NCI-H226 (cell line): Measurements from ENCODE around the gene ATP5PD.
"Not testable (repeated sequence)": the region's sequence is repeated elsewhere in the genome, so short reads cannot be mapped to it uniquely, and the experiment has no call there.

Experiments
- DNase-seq: peaks from one replicate; pipeline ENCODE4 v3.0.0-alpha.2; 2015

The ATP5PD gene

GRCh38 chr17:75077072-75077495 is 30.3 kb upstream of the ATP5PD start:
- DNase-seq = no peak

GRCh38 chr17:75075597-75076336 is 29.0 kb upstream of the ATP5PD start:
- no peak for DNase-seq

DNA sequence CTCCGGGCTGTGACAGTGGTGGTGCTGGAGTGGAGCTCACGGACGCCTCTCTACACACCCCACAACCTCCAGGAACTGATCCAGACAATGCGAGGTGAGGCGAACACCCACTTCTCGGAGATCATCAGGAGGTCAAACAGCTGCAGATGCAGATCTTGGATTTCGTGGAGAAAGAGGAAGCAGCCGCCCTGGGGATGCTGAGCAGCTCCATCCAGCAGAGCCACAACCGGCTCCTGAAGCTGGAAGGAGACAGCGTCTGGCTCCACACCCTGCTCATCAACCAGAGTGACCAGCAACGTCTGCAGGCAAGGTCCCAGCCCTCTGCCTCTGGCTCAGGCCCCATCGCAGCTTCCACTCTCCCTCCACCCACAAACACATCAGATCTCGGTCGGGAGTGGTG is 27.8 kb upstream of the ATP5PD start:
- DNase-seq = no peak

- no peak for DNase-seq
Measured at GRCh38 chr17:75073618-75074047, 26.9 kb upstream of the ATP5PD start.

GRCh38 chr17:75072909-75073308 is 26.1 kb upstream of the ATP5PD start:
- not testable (repeated sequence) for DNase-seq

- not testable (repeated sequence) for DNase-seq
Measured at GRCh38 chr17:75071478-75072271, 24.9 kb upstream of the ATP5PD start.

GRCh38 chr17:75069783-75070182 is 23.0 kb upstream of the ATP5PD start:
- DNase-seq = no peak

DNA sequence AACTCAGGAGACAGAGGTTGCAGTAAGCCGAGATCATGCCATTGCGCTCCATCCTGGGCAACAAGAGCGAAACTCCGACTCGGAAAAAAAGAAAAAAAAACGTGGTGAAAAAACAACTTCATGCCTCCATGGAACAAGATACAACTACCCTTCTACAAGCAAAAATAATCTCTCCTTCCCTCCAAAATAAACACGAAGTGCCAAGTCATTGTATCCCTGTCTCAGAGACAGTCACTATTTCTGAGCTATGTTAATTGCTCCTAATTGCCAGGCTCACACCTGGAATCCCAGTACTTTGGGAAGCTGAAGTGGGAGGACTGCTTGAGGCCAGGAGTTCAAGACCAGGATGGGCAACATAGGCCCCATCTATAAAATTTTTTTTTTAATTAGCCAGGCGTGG is 22.0 kb upstream of the ATP5PD start:
- DNase-seq = no peak

DNA sequence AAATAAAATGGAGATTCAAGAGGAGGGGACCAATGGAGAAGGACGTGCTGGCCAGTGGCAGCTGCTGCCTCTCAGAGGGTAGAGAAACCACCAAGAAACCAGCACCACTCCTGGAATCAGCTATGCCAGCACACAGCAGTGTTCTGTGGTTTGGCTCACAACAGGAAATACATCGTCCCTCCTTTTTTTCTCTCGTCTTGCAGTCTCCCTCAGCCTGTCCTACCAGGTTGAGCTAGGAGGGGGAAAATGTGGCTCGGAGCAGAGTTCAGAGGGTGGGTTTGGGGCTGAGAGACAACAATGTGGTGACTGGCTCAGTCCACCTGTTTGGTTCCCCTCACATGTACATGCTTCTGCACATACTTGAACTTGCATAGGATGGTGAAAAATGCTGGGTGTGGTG is 21.1 kb upstream of the ATP5PD start:
- no peak for DNase-seq

DNA sequence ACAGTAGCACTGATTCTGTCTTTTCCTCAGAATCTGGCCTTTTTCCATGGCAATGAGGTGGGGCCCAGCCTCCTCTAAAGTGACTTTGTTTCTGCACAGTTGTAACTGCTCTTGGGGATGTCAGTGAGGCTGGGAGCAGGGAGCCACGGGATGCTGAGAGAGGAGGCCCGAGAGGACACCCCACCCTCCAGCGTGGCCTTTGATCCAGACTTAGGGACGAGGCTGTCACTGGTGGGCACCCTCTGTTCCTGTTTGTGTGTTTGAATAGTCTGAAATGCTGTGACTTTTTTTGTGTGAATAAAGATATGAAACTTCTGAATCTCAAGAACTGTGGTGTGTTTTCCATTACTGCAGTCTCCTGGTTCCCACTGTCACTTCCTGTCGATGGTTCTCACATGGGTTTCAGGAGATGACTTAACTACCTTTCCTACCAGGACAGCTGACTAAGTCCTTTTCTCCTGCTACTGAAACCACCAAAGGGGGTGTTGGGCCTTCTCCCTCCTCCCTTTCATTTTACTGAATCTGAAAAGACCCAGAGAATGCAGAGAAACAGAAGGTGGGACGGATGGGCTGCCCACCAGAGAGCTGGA is 18.9 kb upstream of the ATP5PD start:
- no peak for DNase-seq

- no peak for DNase-seq
Measured at GRCh38 chr17:75064867-75065561, 18.2 kb upstream of the ATP5PD start.

DNA sequence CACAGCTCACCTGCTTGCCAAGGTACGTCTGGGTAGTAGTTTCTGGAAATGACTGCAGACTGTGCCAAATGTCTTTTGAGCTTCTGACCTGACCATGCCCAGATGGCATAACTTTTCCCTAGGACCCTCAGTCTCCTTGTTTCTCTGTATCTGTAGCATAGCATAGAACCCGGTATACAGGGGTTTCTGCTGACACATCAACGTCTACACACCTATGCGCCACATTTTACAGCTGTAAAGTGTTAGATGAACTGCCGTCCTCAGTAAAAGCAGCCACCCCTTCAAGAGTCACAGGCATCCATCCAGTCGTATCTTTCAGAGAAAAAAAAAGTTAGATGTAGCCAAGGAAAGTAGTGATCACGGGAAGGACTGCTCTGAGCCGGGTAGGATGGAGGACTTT is 17.7 kb upstream of the ATP5PD start:
- DNase-seq = no peak

- no peak for DNase-seq
Measured at GRCh38 chr17:75064040-75064439, 17.3 kb upstream of the ATP5PD start.

- DNase-seq = no peak
Measured at GRCh38 chr17:75063626-75064025, 16.9 kb upstream of the ATP5PD start.

GRCh38 chr17:75063201-75063600 is 16.4 kb upstream of the ATP5PD start:
- no peak for DNase-seq

GRCh38 chr17:75061618-75062017 is 14.8 kb upstream of the ATP5PD start:
- no peak for DNase-seq

- no peak for DNase-seq
Measured at GRCh38 chr17:75061055-75061438, 14.3 kb upstream of the ATP5PD start.

- DNase-seq = no peak
Measured at GRCh38 chr17:75060434-75061054, 13.8 kb upstream of the ATP5PD start.

DNA sequence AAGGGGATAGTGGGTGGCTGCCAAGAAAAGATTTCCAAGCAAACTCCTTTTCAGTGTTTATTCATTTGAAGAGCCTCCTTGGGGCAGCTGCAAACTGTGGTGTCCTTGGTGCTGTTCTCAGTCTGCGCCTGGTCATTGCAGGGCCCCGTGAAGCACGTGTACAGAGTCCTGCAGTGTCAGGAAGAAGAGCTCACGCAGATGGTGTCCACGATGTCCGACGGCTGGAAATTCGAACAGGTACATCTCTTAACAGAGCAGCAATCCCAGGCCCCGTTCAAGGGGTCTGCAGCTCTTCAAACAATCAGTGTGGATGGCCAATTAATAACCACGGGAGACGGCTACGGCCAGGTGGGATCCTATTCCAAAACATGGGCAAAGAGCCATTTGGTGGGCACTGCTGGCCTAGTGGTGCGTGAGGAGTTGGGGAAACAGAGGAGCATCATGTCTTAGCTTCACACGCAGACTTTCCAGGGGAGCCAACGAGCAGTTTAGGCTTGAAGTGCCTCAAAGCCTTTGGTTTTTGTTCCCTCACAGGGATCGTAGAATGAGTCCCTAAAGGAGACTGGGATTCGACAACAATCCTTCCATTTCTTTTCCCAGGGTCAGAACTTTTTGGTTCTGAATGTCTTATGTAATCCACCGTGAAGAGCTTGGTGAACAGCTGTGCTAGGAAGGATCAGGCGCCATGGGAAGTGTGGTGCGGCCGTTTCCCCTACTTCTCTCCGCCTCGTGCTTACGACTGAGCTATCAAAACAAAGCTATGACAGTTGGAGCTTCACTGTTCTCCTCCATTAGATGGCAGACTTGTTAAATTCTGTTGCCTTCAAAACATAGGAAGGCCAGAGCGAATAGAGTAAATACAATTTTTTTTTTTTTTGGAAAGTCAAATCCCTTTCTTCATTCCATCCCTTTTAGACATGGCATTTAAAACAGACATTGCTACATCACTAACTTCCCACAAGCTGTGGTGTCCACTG is 12.9 kb upstream of the ATP5PD start:
- DNase-seq = no peak

GRCh38 chr17:75051941-75052340 is 5.2 kb upstream of the ATP5PD start:
- no peak for DNase-seq

DNA sequence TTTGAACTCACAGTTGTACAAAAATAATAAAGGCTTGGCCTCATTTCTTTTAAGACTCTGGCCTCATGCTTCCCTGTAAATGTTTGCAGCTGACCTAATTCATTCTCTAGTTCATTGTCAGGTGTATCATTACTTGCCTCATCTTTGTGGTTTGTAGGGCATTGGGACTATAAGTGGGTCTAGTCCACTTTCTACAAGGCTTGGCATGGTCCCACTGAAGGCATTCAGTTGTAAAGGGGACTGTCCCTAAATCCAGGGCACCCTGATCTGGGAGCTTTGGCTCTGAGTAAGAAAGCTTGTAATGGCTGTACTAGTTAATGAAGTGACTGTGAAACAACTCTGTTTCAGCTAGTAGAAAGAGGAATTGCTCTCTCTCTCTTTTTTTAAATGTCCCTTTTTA is 2.9 kb upstream of the ATP5PD start:
- DNase-seq = no peak

GRCh38 chr17:75049057-75049456 is 2.3 kb upstream of the ATP5PD start:
- no peak for DNase-seq
